ENCODE measurements around the gene PSMD13. TPM values are rescaled to one million over a fixed set of nuclear protein-coding genes. Genes with fewer than 3 reads are reported as not detected.

The PSMD13 gene
- total RNA-seq, 1 donor from 2014 or later: 136 TPM

DNA sequence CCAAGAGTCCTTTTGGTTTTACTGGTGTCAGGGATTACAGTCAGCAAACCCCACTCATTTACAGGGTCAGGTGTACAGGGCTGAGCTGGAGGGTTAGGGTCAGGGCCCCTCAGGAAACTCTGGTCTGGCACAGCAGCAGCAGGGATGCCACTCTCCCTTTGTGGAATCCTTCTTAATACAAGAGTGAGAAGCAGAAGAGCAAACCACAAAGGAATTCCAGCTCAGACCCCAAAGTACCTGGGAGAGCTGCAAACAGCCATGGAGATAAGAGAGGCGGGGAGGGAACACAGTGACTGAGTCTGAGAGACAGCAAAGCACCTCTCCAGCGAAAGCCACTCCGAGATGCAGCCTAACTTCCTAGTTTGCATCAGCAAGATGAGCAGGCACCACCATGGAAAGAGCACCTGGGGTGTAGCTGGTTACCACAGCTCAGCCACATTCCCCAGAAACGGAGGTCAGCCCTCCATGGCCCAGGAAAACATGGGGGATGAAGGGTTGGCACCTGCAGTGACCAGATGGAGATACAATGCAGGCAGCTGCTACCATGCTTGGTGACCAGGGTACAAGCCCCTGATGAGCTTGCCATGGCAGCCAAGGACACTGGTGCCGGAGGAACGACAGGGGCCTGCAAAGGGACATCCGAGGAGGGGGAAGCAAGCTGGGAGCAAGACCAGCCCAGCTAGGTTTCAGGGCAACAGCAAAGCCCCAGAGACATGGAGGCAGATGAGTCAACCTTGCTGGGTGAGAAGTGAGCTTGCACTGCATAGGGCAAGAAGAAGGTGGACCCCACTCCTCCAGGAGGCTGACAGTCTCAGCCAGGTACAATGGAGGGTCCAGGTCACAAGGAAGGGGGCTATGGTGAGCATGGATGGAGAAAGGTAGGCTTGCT, 33.5 kb upstream of the PSMD13 start:
- Mint-ChIP-seq H3K27ac (ENCODE audit: unreplicated experiment) (no peak overlapping the region), H3K4me1 (ENCODE audit: low read depth, unreplicated experiment) (no peaks in the 10 kb centered on the region), H3K27me3 (ENCODE audit: unreplicated experiment) (peaks cover 12% of the 10 kb centered on the region), H3K4me3 (ENCODE audit: unreplicated experiment) (no peak overlapping the region), H3K36me3 (ENCODE audit: unreplicated experiment) (no peaks in the 10 kb centered on the region), H3K9me3 (ENCODE audit: unreplicated experiment) (peaks cover 15% of the 10 kb centered on the region)
- no peak for TF ChIP-seq CTCF (IDR thresholded peaks at IDR 0.05; ENCODE audit: partially characterized antibody, unreplicated experiment)
- DNase-seq: no peak

GRCh38 chr11:203945-204586, 32.7 kb upstream of the PSMD13 start:
- Mint-ChIP-seq H3K4me1 (ENCODE audit: low read depth, unreplicated experiment) (no peaks in the 10 kb centered on the region), H3K27me3 (ENCODE audit: unreplicated experiment) (peaks cover 12% of the 10 kb centered on the region), H3K27ac (ENCODE audit: unreplicated experiment) (no peak overlapping the region), H3K4me3 (ENCODE audit: unreplicated experiment) (no peak overlapping the region), H3K9me3 (ENCODE audit: unreplicated experiment) (peaks cover 16% of the 10 kb centered on the region), H3K36me3 (ENCODE audit: unreplicated experiment) (no peaks in the 10 kb centered on the region)
- TF ChIP-seq CTCF (IDR thresholded peaks at IDR 0.05; ENCODE audit: partially characterized antibody, unreplicated experiment): no peak
- DNase-seq: no peak

GRCh38 chr11:204587-205109, 32.1 kb upstream of the PSMD13 start:
- Mint-ChIP-seq H3K4me1 (ENCODE audit: low read depth, unreplicated experiment) (no peaks in the 10 kb centered on the region), H3K36me3 (ENCODE audit: unreplicated experiment) (no peaks in the 10 kb centered on the region), H3K9me3 (ENCODE audit: unreplicated experiment) (peaks cover 16% of the 10 kb centered on the region), H3K27me3 (ENCODE audit: unreplicated experiment) (peaks cover 12% of the 10 kb centered on the region), H3K4me3 (ENCODE audit: unreplicated experiment) (no peak overlapping the region), H3K27ac (ENCODE audit: unreplicated experiment) (no peak overlapping the region)
- no peak for DNase-seq
- TF ChIP-seq CTCF (IDR thresholded peaks at IDR 0.05; ENCODE audit: partially characterized antibody, unreplicated experiment): no peak

GRCh38 chr11:205221-206001, 31.4 kb upstream of the PSMD13 start:
- H3K4me1 Mint-ChIP-seq (ENCODE audit: low read depth, unreplicated experiment): no peaks in the 10 kb centered on the region
- TF ChIP-seq CTCF (IDR thresholded peaks at IDR 0.05; ENCODE audit: partially characterized antibody, unreplicated experiment): no peak
- no peak for DNase-seq
- no peaks in the 10 kb centered on the region for H3K36me3 Mint-ChIP-seq (ENCODE audit: unreplicated experiment)
- H3K9me3 Mint-ChIP-seq (ENCODE audit: unreplicated experiment): peaks cover 16% of the 10 kb centered on the region
- peaks cover 15% of the 10 kb centered on the region for H3K27me3 Mint-ChIP-seq (ENCODE audit: unreplicated experiment)
- H3K4me3 Mint-ChIP-seq (ENCODE audit: unreplicated experiment): peak overlapping the region; percentile 97
- no peak overlapping the region for H3K27ac Mint-ChIP-seq (ENCODE audit: unreplicated experiment)
